ENCODE measurements around the gene STK32A. TPM values are rescaled to one million over a fixed set of nuclear protein-coding genes. Genes with fewer than 3 reads are reported as not detected.

Gene STK32A
- total RNA-seq, 4 donors from 2014 or later = 1.0 to 1.4 (median 1.3) TPM

DNA sequence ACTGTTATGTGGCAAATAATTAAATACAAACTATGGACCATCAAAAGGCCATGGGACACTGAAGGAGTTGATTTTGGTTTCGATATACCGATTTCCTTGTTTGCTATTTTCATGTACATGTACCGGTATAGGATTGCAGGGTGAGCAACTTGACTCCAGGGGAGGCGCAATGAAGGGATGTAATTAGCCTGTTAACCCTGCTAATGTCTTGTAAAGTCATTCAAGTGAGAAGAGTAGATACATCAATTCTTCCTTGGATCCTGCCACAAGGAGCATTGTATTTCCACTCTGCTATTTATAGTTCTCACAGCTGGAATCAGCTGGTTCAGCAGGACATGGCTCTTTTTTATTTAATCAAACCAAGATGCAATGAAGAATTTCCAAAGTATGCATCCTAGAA lies 102.0 kb downstream of the STK32A start:
- Histone ChIP-seq H3K4me3 (no peak overlapping the region), H3K27ac (replicated peaks in 1 of 4) (no peak overlapping the region), H3K4me1 (no peaks in the 10 kb centered on the region), H3K27me3 (no peaks in the 10 kb centered on the region), H3K36me3 (no peaks in the 10 kb centered on the region), H3K9me3 (peaks cover 0 to 5% (median 0%) of the 10 kb centered on the region in 4 donors)
- 90% methylated on average over 4 of the region's 4 CpGs for WGBS
- intact Hi-C loops (cut with DNase I) = no loop called here
- no peak for DNase-seq (ENCODE audit: extremely low spot score)
- TF ChIP-seq POLR2A (IDR thresholded peaks at IDR 0.05; ENCODE audit: low read depth) = no peak
- no peak for TF ChIP-seq EP300 (IDR thresholded peaks at IDR 0.05)
- TF ChIP-seq, protein P1, sequence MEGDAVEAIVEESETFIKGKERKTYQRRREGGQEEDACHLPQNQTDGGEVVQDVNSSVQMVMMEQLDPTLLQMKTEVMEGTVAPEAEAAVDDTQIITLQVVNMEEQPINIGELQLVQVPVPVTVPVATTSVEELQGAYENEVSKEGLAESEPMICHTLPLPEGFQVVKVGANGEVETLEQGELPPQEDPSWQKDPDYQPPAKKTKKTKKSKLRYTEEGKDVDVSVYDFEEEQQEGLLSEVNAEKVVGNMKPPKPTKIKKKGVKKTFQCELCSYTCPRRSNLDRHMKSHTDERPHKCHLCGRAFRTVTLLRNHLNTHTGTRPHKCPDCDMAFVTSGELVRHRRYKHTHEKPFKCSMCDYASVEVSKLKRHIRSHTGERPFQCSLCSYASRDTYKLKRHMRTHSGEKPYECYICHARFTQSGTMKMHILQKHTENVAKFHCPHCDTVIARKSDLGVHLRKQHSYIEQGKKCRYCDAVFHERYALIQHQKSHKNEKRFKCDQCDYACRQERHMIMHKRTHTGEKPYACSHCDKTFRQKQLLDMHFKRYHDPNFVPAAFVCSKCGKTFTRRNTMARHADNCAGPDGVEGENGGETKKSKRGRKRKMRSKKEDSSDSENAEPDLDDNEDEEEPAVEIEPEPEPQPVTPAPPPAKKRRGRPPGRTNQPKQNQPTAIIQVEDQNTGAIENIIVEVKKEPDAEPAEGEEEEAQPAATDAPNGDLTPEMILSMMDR (IDR thresholded peaks at IDR 0.05) = no peak
- TF ChIP-seq POLR2AphosphoS5 (IDR thresholded peaks at IDR 0.05) = no peak

DNA sequence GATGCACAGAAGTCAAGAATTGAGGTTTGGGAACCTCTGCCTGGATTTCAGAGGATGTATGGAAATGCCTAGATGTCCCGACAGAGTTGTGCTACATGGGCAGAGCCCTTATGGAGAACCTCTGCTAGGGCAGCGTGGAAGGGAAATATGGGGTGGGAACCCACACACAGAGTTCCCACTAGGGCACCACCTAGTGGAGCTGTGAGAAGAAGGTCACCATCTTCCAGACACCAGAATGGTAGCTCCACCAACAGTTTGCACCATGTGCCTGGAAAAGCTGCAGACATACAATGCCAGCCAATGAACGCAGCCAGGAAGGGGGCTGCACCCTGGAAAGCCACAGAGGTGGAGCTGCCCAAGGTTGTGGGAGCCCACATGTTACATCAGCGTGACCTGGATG lies 104.5 kb downstream of the STK32A start:
- WGBS = 82% methylated on average over 2 of the region's 4 CpGs
- intact Hi-C loops (cut with DNase I) = no loop called here
- no peaks in the 10 kb centered on the region for H3K36me3 ChIP-seq

GRCh38 chr5:147340941-147341340 lies 106.1 kb downstream of the STK32A start:
- DNase-seq (ENCODE audit: extremely low spot score) = no peak
- WGBS = 81% methylated on average over 1 of the region's 1 CpG

More for the DNA sequence above, 104.5 kb downstream of the STK32A start:
- H3K27me3 ChIP-seq = no peaks in the 10 kb centered on the region
- peaks cover 0 to 5% (median 0%) of the 10 kb centered on the region in 4 donors for H3K9me3 ChIP-seq
- TF ChIP-seq, protein P1 (IDR thresholded peaks at IDR 0.05) = no peak
- TF ChIP-seq POLR2A (IDR thresholded peaks at IDR 0.05; ENCODE audit: low read depth) (no peak), POLR2AphosphoS5 (IDR thresholded peaks at IDR 0.05) (no peak), EP300 (IDR thresholded peaks at IDR 0.05) (no peak)
- DNase-seq (ENCODE audit: extremely low spot score) = no peak
- no peaks in the 10 kb centered on the region for H3K4me1 ChIP-seq
- H3K4me3 ChIP-seq = no peak overlapping the region
- H3K27ac ChIP-seq (replicated peaks in 1 of 4) = no peak overlapping the region

GRCh38 chr5:147341345-147341744 lies 106.5 kb downstream of the STK32A start:
- Histone ChIP-seq H3K27ac (replicated peaks in 1 of 4) (no peak overlapping the region), H3K4me1 (no peaks in the 10 kb centered on the region), H3K9me3 (peaks cover 0 to 5% (median 0%) of the 10 kb centered on the region in 4 donors), H3K4me3 (no peak overlapping the region), H3K27me3 (no peaks in the 10 kb centered on the region), H3K36me3 (no peaks in the 10 kb centered on the region)
- intact Hi-C loops (cut with DNase I) = no loop called here
- no peak for DNase-seq (ENCODE audit: extremely low spot score)
- TF ChIP-seq, protein P1 (IDR thresholded peaks at IDR 0.05) = no peak
- TF ChIP-seq POLR2AphosphoS5 (IDR thresholded peaks at IDR 0.05) (no peak), POLR2A (IDR thresholded peaks at IDR 0.05; ENCODE audit: low read depth) (no peak), EP300 (IDR thresholded peaks at IDR 0.05) (no peak)

More at GRCh38 chr5:147340941-147341340, 106.1 kb downstream of the STK32A start:
- Histone ChIP-seq H3K36me3 (no peaks in the 10 kb centered on the region), H3K9me3 (peaks cover 0 to 5% (median 0%) of the 10 kb centered on the region in 4 donors), H3K27me3 (no peaks in the 10 kb centered on the region), H3K4me1 (no peaks in the 10 kb centered on the region), H3K27ac (replicated peaks in 1 of 4) (no peak overlapping the region), H3K4me3 (no peak overlapping the region)
- intact Hi-C loops (cut with DNase I) = no loop called here
- TF ChIP-seq, protein P1 (IDR thresholded peaks at IDR 0.05) = no peak
- TF ChIP-seq EP300 (IDR thresholded peaks at IDR 0.05) (no peak), POLR2AphosphoS5 (IDR thresholded peaks at IDR 0.05) (no peak), POLR2A (IDR thresholded peaks at IDR 0.05; ENCODE audit: low read depth) (no peak)

GRCh38 chr5:147344861-147345260 lies 110.0 kb downstream of the STK32A start:
- no peaks in the 10 kb centered on the region for H3K36me3 ChIP-seq
- H3K27ac ChIP-seq (replicated peaks in 1 of 4) = no peak overlapping the region
- no peaks in the 10 kb centered on the region for H3K4me1 ChIP-seq
- 15% methylated on average over 1 of the region's 1 CpG for WGBS
- intact Hi-C loops (cut with DNase I) = no loop called here
- H3K9me3 ChIP-seq = no peaks in the 10 kb centered on the region
- no peak for DNase-seq (ENCODE audit: extremely low spot score)
- H3K27me3 ChIP-seq = no peaks in the 10 kb centered on the region
- TF ChIP-seq POLR2AphosphoS5 (IDR thresholded peaks at IDR 0.05) (no peak), POLR2A (IDR thresholded peaks at IDR 0.05; ENCODE audit: low read depth) (no peak), EP300 (IDR thresholded peaks at IDR 0.05) (no peak)
- TF ChIP-seq, protein P1 (IDR thresholded peaks at IDR 0.05) = no peak
- no peak overlapping the region for H3K4me3 ChIP-seq

Measured in esophagus muscularis mucosa (tissue), 4 donors.